HS-5 (cell line): ENCODE data around the gene SORBS1.

ENCODE experiments used
- DNase-seq: peaks from one replicate; pipeline ENCODE4 v3.0.0-alpha.2; 2012; ENCODE audit warnings: low read depth

SORBS1 gene

GRCh38 chr10:95265572-95265971 lies 295.6 kb downstream of the SORBS1 start:
- DNase-seq, result no peak

GRCh38 chr10:95264227-95265051 lies 296.7 kb downstream of the SORBS1 start:
- DNase-seq, result no peak

DNA sequence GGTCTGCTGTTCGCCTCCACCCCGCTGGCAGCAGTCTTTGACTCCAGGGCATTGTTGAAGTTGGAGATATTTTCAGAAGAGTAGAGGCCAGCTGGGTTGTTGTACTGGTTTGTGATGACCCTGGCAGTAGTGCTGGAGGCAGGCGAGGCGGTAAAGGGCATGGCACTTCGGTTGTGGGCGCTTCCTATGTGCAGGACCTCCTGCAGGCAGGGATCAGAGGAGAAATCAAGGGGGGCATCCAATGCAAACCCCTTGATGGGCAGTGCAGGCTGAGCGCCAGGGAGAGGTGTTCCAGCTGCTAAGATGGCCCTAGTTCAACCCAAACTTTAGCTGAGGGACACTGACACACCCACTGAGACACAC lies 297.3 kb downstream of the SORBS1 start:
- DNase-seq, result no peak

GRCh38 chr10:95262763-95263518 lies 298.2 kb downstream of the SORBS1 start:
- no peak for DNase-seq

DNA sequence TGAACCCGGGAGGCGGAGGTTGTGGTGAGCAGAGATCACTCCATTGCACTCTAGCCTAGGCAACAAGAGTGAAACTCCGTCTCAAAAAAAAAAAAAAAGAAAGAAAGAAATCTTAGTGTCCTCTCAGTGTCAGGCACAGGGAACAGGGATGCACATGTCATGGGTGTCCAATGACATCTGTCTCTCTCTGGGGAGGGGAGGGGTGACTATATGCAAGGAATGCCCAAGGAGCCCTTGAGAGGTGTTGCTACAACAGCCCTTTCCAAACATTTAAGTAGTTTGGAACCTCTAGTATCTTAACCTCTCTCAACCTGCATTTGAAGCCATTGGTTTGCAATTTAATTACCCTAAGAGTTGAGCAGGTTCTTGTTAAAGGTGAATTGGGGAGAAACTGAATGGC lies 299.2 kb downstream of the SORBS1 start:
- no peak for DNase-seq
